SK-N-SH (cell line): ENCODE data around the gene CGB7. TPM values are rescaled to one million over a fixed set of nuclear protein-coding genes. Genes with fewer than 3 reads are reported as not detected.

ENCODE experiments used
- CTCF ChIA-PET: fragments of 300-600, 350-600 bp; formaldehyde crosslinking; extraction: SDS; loops from one replicate; lab custom pipeline; 2021; lab: Yijun Ruan, JAX
- POLR2A ChIA-PET: fragments of 350-600 bp; sonication (Branson Sonifier 250); formaldehyde crosslinking; extraction: SDS; loops from one replicate; lab custom pipeline; 2020; ENCODE audit warnings: antibody characterized with exemption, inconsistent platforms; lab: Yijun Ruan, JAX
- DNase-seq: peaks from one replicate; pipeline ENCODE4 v3.0.0; 2012
- H2AFZ ChIP-seq: fragments of 200-600 bp; sonication (generic); 2 replicates; pipeline ENCODE4 v1.8.1; 2016; ENCODE audit warnings: antibody characterized with exemption, mild to moderate bottlenecking, low read depth
- H3F3A ChIP-seq: fragments of 200-600 bp; sonication (generic); replicated peaks from 2 replicates; pipeline ENCODE3; 2016; ENCODE audit warnings: antibody characterized with exemption, mild to moderate bottlenecking; ENCODE audit not compliant: insufficient read depth
- H3K27ac ChIP-seq, 2 experiments: fragments of 200-500 bp in 1 of 2; fragments of 200-600 bp in 1 of 2; sonication (Bioruptor generic) in 1 of 2; sonication (generic), shearing (Covaris generic) in 1 of 2; 2 replicates each; pipeline versions ENCODE4 v1.5.1 to v1.6.1; 2014 to 2016; ENCODE audit warnings: low read depth in 2 of 2, inconsistent platforms in 1 of 2, low read length in 1 of 2, mild to moderate bottlenecking in 1 of 2, mixed read lengths in 1 of 2
- H3K27me3 ChIP-seq: fragments of 200-600 bp; sonication (generic), shearing (Covaris generic); 2 replicates; pipeline ENCODE4 v1.6.1; 2016; ENCODE audit warnings: mixed run types; ENCODE audit not compliant: insufficient read depth
- H3K36me3 ChIP-seq, 2 experiments: fragments of 200-500 bp in 1 of 2; fragments of 200-600 bp in 1 of 2; sonication (Bioruptor generic) in 1 of 2; sonication (generic) in 1 of 2; replicated peaks in 1 of 2; 2 replicates each; pipeline versions ENCODE3 to v1.5.1; 2014 to 2016; ENCODE audit warnings: low read length in 1 of 2, mild to moderate bottlenecking in 1 of 2; ENCODE audit not compliant: insufficient read depth in 2 of 2, control insufficient read depth in 1 of 2
- H3K4me1 ChIP-seq, 2 experiments: fragments of 200-500 bp in 1 of 2; fragments of 200-600 bp in 1 of 2; sonication (Bioruptor generic) in 1 of 2; sonication (generic), shearing (Covaris generic) in 1 of 2; 2 replicates each; pipeline versions ENCODE4 v1.5.1 to v1.6.1; 2014 to 2016; ENCODE audit warnings: low read depth in 1 of 2, low read length in 1 of 2, mixed run types in 1 of 2; ENCODE audit not compliant: insufficient read depth in 2 of 2, control insufficient read depth in 1 of 2
- H3K4me2 ChIP-seq: fragments of 200-600 bp; sonication (generic), shearing (Covaris generic); 2 replicates; pipeline ENCODE4 v1.6.1; 2017; ENCODE audit warnings: mixed run types
- H3K4me3 ChIP-seq, 2 experiments: fragments of 200-500 bp in 1 of 2; fragments of 200-600 bp in 1 of 2; sonication (Bioruptor generic) in 1 of 2; sonication (generic), shearing (Covaris generic) in 1 of 2; 2 replicates each; pipeline versions ENCODE4 v1.5.1 to v1.8.1; 2014 to 2016; ENCODE audit warnings: low read depth in 2 of 2, inconsistent platforms in 1 of 2, low read length in 1 of 2, mild to moderate bottlenecking in 1 of 2, mixed read lengths in 1 of 2, moderate library complexity in 1 of 2
- H3K79me2 ChIP-seq: fragments of 200-600 bp; sonication (generic); 2 replicates; pipeline ENCODE4 v1.8.1; 2017; ENCODE audit warnings: mild to moderate bottlenecking; ENCODE audit not compliant: insufficient read depth
- H3K9ac ChIP-seq: fragments of 200-600 bp; sonication (generic); 2 replicates; pipeline ENCODE4 v1.6.1; 2017; ENCODE audit warnings: mixed run types
- H3K9me2 ChIP-seq: fragments of 200-600 bp; sonication (generic); 2 replicates; pipeline ENCODE4 v1.6.1; 2017; ENCODE audit warnings: mixed run types
- H3K9me3 ChIP-seq: fragments of 200-600 bp; sonication (generic); 2 replicates; pipeline ENCODE4 v1.6.1; 2017; ENCODE audit warnings: mixed run types, mild to moderate bottlenecking, moderate library complexity
- H4K20me1 ChIP-seq: fragments of 200-600 bp; sonication (generic); 2 replicates; pipeline ENCODE4 v1.6.1; 2017; ENCODE audit warnings: mild to moderate bottlenecking, mixed run types; ENCODE audit not compliant: insufficient read depth
- CHD2 ChIP-seq: fragments of 150-350 bp; IDR thresholded peaks from 2 replicates; pipeline ENCODE4 v1.6.1; 2018; ENCODE audit warnings: low read length; ENCODE audit not compliant: partially characterized antibody
- ELF1 ChIP-seq: IDR thresholded peaks from 2 replicates; pipeline ENCODE4 v1.4.0; 2012
- IRF3 ChIP-seq: fragments of 150-350 bp; IDR thresholded peaks from 2 replicates; pipeline ENCODE4 v1.6.1; 2016; ENCODE audit warnings: mild to moderate bottlenecking, low read depth, low read length
- JUND ChIP-seq: IDR thresholded peaks from 2 replicates; pipeline ENCODE4 v1.4.0; 2012
- MEF2A ChIP-seq: IDR thresholded peaks from 2 replicates; pipeline ENCODE4 v1.4.0; 2012; ENCODE audit warnings: low read depth, borderline replicate concordance
- MXI1 ChIP-seq: IDR thresholded peaks from 2 replicates; pipeline ENCODE4 v1.6.1; 2012; ENCODE audit warnings: mild to moderate bottlenecking, low read depth, low read length, improper control_type of control experiment
- POLR2AphosphoS5 ChIP-seq: IDR thresholded peaks from 2 replicates; pipeline ENCODE4 v1.6.1; 2012; ENCODE audit warnings: low read depth, low read length
- RAD21 ChIP-seq: IDR thresholded peaks from 2 replicates; pipeline ENCODE4 v1.6.1; 2012; ENCODE audit warnings: mild to moderate bottlenecking, low read length
- REST ChIP-seq: IDR thresholded peaks from 2 replicates; pipeline ENCODE4 v1.6.1; 2012; ENCODE audit warnings: mild to moderate bottlenecking, low read depth, low read length, moderate library complexity
- RXRA ChIP-seq: IDR thresholded peaks from 2 replicates; pipeline ENCODE4 v1.4.0; 2012; ENCODE audit warnings: low read depth, mild to moderate bottlenecking, borderline replicate concordance
- TAF1 ChIP-seq: IDR thresholded peaks from 2 replicates; pipeline ENCODE4 v1.6.1; 2012; ENCODE audit warnings: low read depth, mild to moderate bottlenecking, low read length, moderate library complexity, borderline replicate concordance
- TCF12 ChIP-seq: IDR thresholded peaks from 2 replicates; pipeline ENCODE4 v1.4.0; 2012
- TEAD4 ChIP-seq: IDR thresholded peaks from 2 replicates; pipeline ENCODE4 v1.4.0; 2012; ENCODE audit warnings: mild to moderate bottlenecking, borderline replicate concordance; ENCODE audit not compliant: insufficient read depth
- YY1 ChIP-seq: IDR thresholded peaks from 2 replicates; pipeline ENCODE4 v1.4.0; 2012; ENCODE audit warnings: low read depth, mild to moderate bottlenecking
- WGBS: methylation state at CpG from one replicate; pipeline ENCODE4 v1.1.6; 2017; ENCODE audit warnings: low lambda C conversion rate; 5-methylcytosine and 5-hydroxymethylcytosine counted together
- polyA plus RNA-seq, 3 experiments: library from polyadenylated mRNA; depleted of rRNA; stranded (reverse); fragments of >200 nt; gene quantifications; 2 replicates each; pipeline ENCODE4 v1.2.3, GENCODE V29; 2012
- TF ChIP-seq, protein P1 (sequence below): IDR thresholded peaks from 2 replicates; pipeline ENCODE4 v1.4.0; 2012; ENCODE audit warnings: low read depth, borderline replicate concordance

The CGB7 gene
- polyA plus RNA-seq, 1 of the 3 experiments (the other 2 are of a cell fraction): 2.0 TPM

DNA sequence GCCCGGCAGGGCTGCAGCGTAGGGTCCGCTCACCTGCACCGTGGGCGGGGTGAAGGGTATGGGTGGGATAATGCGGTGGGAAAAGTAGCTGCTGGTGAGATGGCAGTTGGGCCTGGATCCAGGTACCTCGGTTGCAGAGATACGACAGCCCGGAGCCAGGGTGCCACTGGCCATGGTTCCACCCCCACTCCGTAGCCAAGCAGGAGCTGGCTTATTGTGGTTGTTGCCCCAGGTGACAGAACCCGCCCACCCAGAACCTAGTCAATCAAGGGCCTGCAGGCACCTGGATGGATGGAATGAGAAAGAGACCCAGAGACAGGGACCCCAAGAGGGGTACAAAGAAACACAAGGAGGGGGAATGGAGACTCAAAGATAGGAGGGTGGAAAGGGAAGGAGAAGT lies 37.2 kb downstream of the CGB7 start:
- peaks cover 0 to 35% of the 10 kb centered on the region in 2 experiments; a peak in 1 of 4 replicates for H3K4me1 ChIP-seq
- H3K9me3 ChIP-seq: no peaks in the 10 kb centered on the region
- peaks cover 0 to 6% of the 10 kb centered on the region in 2 experiments for H3K36me3 ChIP-seq
- H3K4me3 ChIP-seq: no peak overlapping the region
- no peak overlapping the region for H3K9ac ChIP-seq
- H3K9me2 ChIP-seq: no peaks in the 10 kb centered on the region
- DNase-seq: no peak
- H3K27me3 ChIP-seq: no peaks in the 10 kb centered on the region
- H4K20me1 ChIP-seq: no peaks in the 10 kb centered on the region
- H3K27ac ChIP-seq: no peak overlapping the region
- no peaks in the 10 kb centered on the region for H3K79me2 ChIP-seq
- CTCF ChIA-PET: interaction anchor here (0.9 to 3.3 kb wide), 7 partner anchors 11 to 281 kb away, joined by 3 to 17 read pairs (median 3); partner anchors contain the start of genes CGB2 and KCNA7
- TF ChIP-seq CHD2: no peak
- TF ChIP-seq, protein P1, sequence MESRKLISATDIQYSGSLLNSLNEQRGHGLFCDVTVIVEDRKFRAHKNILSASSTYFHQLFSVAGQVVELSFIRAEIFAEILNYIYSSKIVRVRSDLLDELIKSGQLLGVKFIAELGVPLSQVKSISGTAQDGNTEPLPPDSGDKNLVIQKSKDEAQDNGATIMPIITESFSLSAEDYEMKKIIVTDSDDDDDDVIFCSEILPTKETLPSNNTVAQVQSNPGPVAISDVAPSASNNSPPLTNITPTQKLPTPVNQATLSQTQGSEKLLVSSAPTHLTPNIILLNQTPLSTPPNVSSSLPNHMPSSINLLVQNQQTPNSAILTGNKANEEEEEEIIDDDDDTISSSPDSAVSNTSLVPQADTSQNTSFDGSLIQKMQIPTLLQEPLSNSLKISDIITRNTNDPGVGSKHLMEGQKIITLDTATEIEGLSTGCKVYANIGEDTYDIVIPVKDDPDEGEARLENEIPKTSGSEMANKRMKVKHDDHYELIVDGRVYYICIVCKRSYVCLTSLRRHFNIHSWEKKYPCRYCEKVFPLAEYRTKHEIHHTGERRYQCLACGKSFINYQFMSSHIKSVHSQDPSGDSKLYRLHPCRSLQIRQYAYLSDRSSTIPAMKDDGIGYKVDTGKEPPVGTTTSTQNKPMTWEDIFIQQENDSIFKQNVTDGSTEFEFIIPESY: no peak
- TF ChIP-seq JUND: no peak
- TF ChIP-seq POLR2AphosphoS5: no peak
- no peak for TF ChIP-seq YY1
- no peak for TF ChIP-seq RAD21
- no peak for TF ChIP-seq IRF3
- no peak for TF ChIP-seq MEF2A
- no peak for TF ChIP-seq TAF1
- no peak for TF ChIP-seq MXI1
- TF ChIP-seq REST: no peak
- no peak for TF ChIP-seq ELF1
- TF ChIP-seq TCF12: no peak
- TF ChIP-seq RXRA: no peak
- TF ChIP-seq TEAD4: no peak
- no peak overlapping the region for H3K4me2 ChIP-seq
- POLR2A ChIA-PET: interaction anchor here (1.2 to 1.7 kb wide), 2 partner anchors 11 kb away, joined by 3 to 7 read pairs; no protein-coding TSS in a partner anchor
- 96% methylated on average over 11 of the region's 11 CpGs for WGBS
- H3F3A ChIP-seq: peaks cover 17% of the 10 kb centered on the region
- no peak overlapping the region for H2AFZ ChIP-seq
